ENCODE measurements around the gene EBF4. TPM values are rescaled to one million over a fixed set of nuclear protein-coding genes. Genes with fewer than 3 reads are reported as not detected.
A peak's percentile ranks its signal among the peaks of the same experiment; 100 is the strongest.

The EBF4 gene
- total RNA-seq, 1 donor from 2014 or later: 17.9 TPM

GRCh38 chr20:2657241-2657640, 35.3 kb upstream of the EBF4 start:
- Mint-ChIP-seq H3K9me3 (no peaks in the 10 kb centered on the region), H3K27ac (no peak overlapping the region), H3K4me3 (no peak overlapping the region), H3K4me1 (ENCODE audit: unreplicated experiment) (peaks cover 17% of the 10 kb centered on the region), H3K27me3 (no peaks in the 10 kb centered on the region), H3K36me3 (peaks cover 52% of the 10 kb centered on the region)
- no peak for DNase-seq (ENCODE audit: extremely low spot score, unreplicated experiment)
- TF ChIP-seq CTCF (conservative IDR thresholded peaks at IDR 0.05): no peak

- Mint-ChIP-seq H3K4me1 (ENCODE audit: unreplicated experiment) (peaks cover 18% of the 10 kb centered on the region), H3K27me3 (no peaks in the 10 kb centered on the region), H3K9me3 (no peaks in the 10 kb centered on the region), H3K36me3 (peaks cover 54% of the 10 kb centered on the region), H3K4me3 (no peak overlapping the region), H3K27ac (no peak overlapping the region)
- no peak for TF ChIP-seq CTCF (conservative IDR thresholded peaks at IDR 0.05)
- DNase-seq (ENCODE audit: extremely low spot score, unreplicated experiment): no peak
Observed at GRCh38 chr20:2657674-2658073, 34.9 kb upstream of the EBF4 start.

- H3K27me3 Mint-ChIP-seq: no peaks in the 10 kb centered on the region
- peak overlapping the region; percentile 66 for H3K4me3 Mint-ChIP-seq
- H3K9me3 Mint-ChIP-seq: no peaks in the 10 kb centered on the region
- H3K27ac Mint-ChIP-seq: peak overlapping the region; percentile 68
- no peak for DNase-seq (ENCODE audit: extremely low spot score, unreplicated experiment)
- TF ChIP-seq CTCF (conservative IDR thresholded peaks at IDR 0.05): no peak
- peaks cover 18% of the 10 kb centered on the region for H3K4me1 Mint-ChIP-seq (ENCODE audit: unreplicated experiment)
- H3K36me3 Mint-ChIP-seq: peaks cover 54% of the 10 kb centered on the region
Observed at GRCh38 chr20:2658414-2659354, 33.9 kb upstream of the EBF4 start.

- H3K4me3 Mint-ChIP-seq: no peak overlapping the region
Observed at GRCh38 chr20:2659547-2659946, 33.0 kb upstream of the EBF4 start.

GRCh38 chr20:2663364-2663886, 29.2 kb upstream of the EBF4 start:
- peaks cover 14% of the 10 kb centered on the region for H3K4me1 Mint-ChIP-seq (ENCODE audit: unreplicated experiment)

More at GRCh38 chr20:2659547-2659946, 33.0 kb upstream of the EBF4 start:
- DNase-seq (ENCODE audit: extremely low spot score, unreplicated experiment): no peak
- peak overlapping the region; percentile 19 for H3K27ac Mint-ChIP-seq
- no peaks in the 10 kb centered on the region for H3K27me3 Mint-ChIP-seq
- TF ChIP-seq CTCF (conservative IDR thresholded peaks at IDR 0.05): no peak
- no peaks in the 10 kb centered on the region for H3K9me3 Mint-ChIP-seq
- peaks cover 21% of the 10 kb centered on the region for H3K4me1 Mint-ChIP-seq (ENCODE audit: unreplicated experiment)
- peaks cover 54% of the 10 kb centered on the region for H3K36me3 Mint-ChIP-seq

More at GRCh38 chr20:2663364-2663886, 29.2 kb upstream of the EBF4 start:
- no peak for DNase-seq (ENCODE audit: extremely low spot score, unreplicated experiment)
- Mint-ChIP-seq H3K4me3 (peak overlapping the region; percentile 92), H3K27me3 (peaks cover 11% of the 10 kb centered on the region), H3K36me3 (peaks cover 28% of the 10 kb centered on the region), H3K27ac (peak overlapping the region; percentile 95), H3K9me3 (no peaks in the 10 kb centered on the region)
- no peak for TF ChIP-seq CTCF (conservative IDR thresholded peaks at IDR 0.05)
